ENCODE results near the gene IDNK.

Gene IDNK

GRCh38 chr9:83622433-83622938 is 457 bp upstream of the IDNK start:
- peak overlapping the region; percentile 61 for H3K4me3 ChIP-seq (ENCODE audit: low read depth, low read length)
- DNase-seq (ENCODE audit: low read depth) = peak; percentile 70
- TF ChIP-seq CTCF (IDR thresholded peaks at IDR 0.05; ENCODE audit: insufficient read depth, low read depth, low read length, missing control alignments) = no peak

- TF ChIP-seq CTCF (IDR thresholded peaks at IDR 0.05; ENCODE audit: insufficient read depth, low read depth, low read length, missing control alignments) = no peak
- DNase-seq (ENCODE audit: low read depth) = peak; percentile 45
- peak overlapping the region; percentile 61 for H3K4me3 ChIP-seq (ENCODE audit: low read depth, low read length)
These were observed 735 bp downstream of the IDNK start for GRCh38 chr9:83623679-83624076.

- no peak for TF ChIP-seq CTCF (IDR thresholded peaks at IDR 0.05; ENCODE audit: insufficient read depth, low read depth, low read length, missing control alignments)
- no peak overlapping the region for H3K4me3 ChIP-seq (ENCODE audit: low read depth, low read length)
- DNase-seq (ENCODE audit: low read depth) = no peak
These were observed 2.2 kb downstream of the IDNK start for GRCh38 chr9:83625178-83625577.

- DNase-seq (ENCODE audit: low read depth) = no peak
- no peak overlapping the region for H3K4me3 ChIP-seq (ENCODE audit: low read depth, low read length)
- TF ChIP-seq CTCF (IDR thresholded peaks at IDR 0.05; ENCODE audit: insufficient read depth, low read depth, low read length, missing control alignments) = no peak
These were observed 5.6 kb downstream of the IDNK start for GRCh38 chr9:83628540-83628939.

GRCh38 chr9:83629433-83630104 is 6.6 kb downstream of the IDNK start:
- no peak for TF ChIP-seq CTCF (IDR thresholded peaks at IDR 0.05; ENCODE audit: insufficient read depth, low read depth, low read length, missing control alignments)

GRCh38 chr9:83630938-83631457 is 8.1 kb downstream of the IDNK start:
- no peak overlapping the region for H3K4me3 ChIP-seq (ENCODE audit: low read depth, low read length)
- no peak for DNase-seq (ENCODE audit: low read depth)
- TF ChIP-seq CTCF (IDR thresholded peaks at IDR 0.05; ENCODE audit: insufficient read depth, low read depth, low read length, missing control alignments) = no peak

More at GRCh38 chr9:83629433-83630104, 6.6 kb downstream of the IDNK start:
- no peak overlapping the region for H3K4me3 ChIP-seq (ENCODE audit: low read depth, low read length)
- DNase-seq (ENCODE audit: low read depth) = no peak
